HepG2 (cell line): ENCODE measurements around the gene ZCCHC10. TPM values are rescaled to one million over a fixed set of nuclear protein-coding genes. Genes with fewer than 3 reads are reported as not detected.

ENCODE experiments used
- HOXD1 ChIP-seq: sonication (generic); formaldehyde crosslinking; IDR thresholded peaks from 2 replicates; pipeline ENCODE4 v1.5.0; 2020; ENCODE audit warnings: missing genetic modification reagents
- KLF11 ChIP-seq: IDR thresholded peaks from 2 replicates; pipeline ENCODE4 v1.6.1; 2016; ENCODE audit warnings: missing compliant biosample characterization
- NR1H2 ChIP-seq: sonication (generic); formaldehyde crosslinking; IDR thresholded peaks from 2 replicates; pipeline ENCODE4 v1.8.1; 2022; ENCODE audit warnings: low read depth, missing genetic modification reagents, borderline replicate concordance
- TBL1XR1 ChIP-seq: fragments of 150-350 bp; IDR thresholded peaks from 2 replicates; pipeline ENCODE4 v1.6.1; 2014; ENCODE audit warnings: borderline replicate concordance, low read length; ENCODE audit not compliant: partially characterized antibody
- ZNF446 ChIP-seq: sonication (generic); formaldehyde crosslinking; IDR thresholded peaks from 2 replicates; pipeline ENCODE4 v1.5.0; 2020; ENCODE audit warnings: mild to moderate bottlenecking, missing genetic modification reagents
- ZNF496 ChIP-seq: sonication (generic); formaldehyde crosslinking; IDR thresholded peaks from 2 replicates; pipeline ENCODE4 v1.8.1; 2023; ENCODE audit warnings: mild to moderate bottlenecking, moderate library complexity, missing genetic modification reagents; ENCODE audit not compliant: insufficient replicate concordance
- ZNF709 ChIP-seq: sonication (generic); formaldehyde crosslinking; IDR thresholded peaks from 2 replicates; pipeline ENCODE4 v1.5.0; 2020; ENCODE audit warnings: mild to moderate bottlenecking, missing genetic modification reagents
- polyA plus RNA-seq, 8 experiments: library from polyadenylated mRNA; depleted of rRNA in 3 of 8; stranded (reverse) in 7 of 8; unstranded in 1 of 8; fragments of >200 nt; fragmentation: Illumina TruSeq in 4 of 8; extraction: Trizol in 4 of 8; gene quantifications; 2 replicates each; pipeline versions ENCODE4 v1.2.1 to v1.2.3, GENCODE V29; 2011 to 2016; ENCODE audit warnings: low read depth in 4 of 8, missing spikeins in 1 of 8, mixed read lengths in 1 of 8; ENCODE audit not compliant: insufficient read depth in 1 of 8
- total RNA-seq, 5 experiments: library from RNA; depleted of rRNA; stranded (reverse); fragments of >200 nt; fragmentation: Illumina TruSeq; extraction: Trizol; gene quantifications; 2 replicates each; pipeline ENCODE4 v1.2.3, GENCODE V29; 2016; ENCODE audit warnings: low read depth in 1 of 5
- TF ChIP-seq, protein P1 (sequence below), 2 experiments: sonication (generic) in 1 of 2; formaldehyde crosslinking in 1 of 2; IDR thresholded peaks; 2 replicates each; pipeline versions ENCODE4 v1.5.1 to v1.6.1; 2011 to 2020; ENCODE audit warnings: borderline replicate concordance in 1 of 2, low read depth in 1 of 2, low read length in 1 of 2, mild to moderate bottlenecking in 1 of 2, missing genetic modification reagents in 1 of 2, moderate library complexity in 1 of 2
- TF ChIP-seq, protein P2 (sequence below): sonication (generic); formaldehyde crosslinking; conservative IDR thresholded peaks from 2 replicates; pipeline ENCODE4 v1.8.0; 2022; ENCODE audit warnings: low read depth, missing genetic modification reagents
- TF ChIP-seq, protein P3 (sequence below): sonication (generic); formaldehyde crosslinking; IDR thresholded peaks from 2 replicates; pipeline ENCODE4 v1.5.0; 2020; ENCODE audit warnings: missing genetic modification reagents

The ZCCHC10 gene
- total and polyA plus RNA-seq, 2 of the 13 experiments (the other 11 are each of a cell fraction or from before 2014, with no cell fraction given), result 40.7 to 48.2 TPM

DNA sequence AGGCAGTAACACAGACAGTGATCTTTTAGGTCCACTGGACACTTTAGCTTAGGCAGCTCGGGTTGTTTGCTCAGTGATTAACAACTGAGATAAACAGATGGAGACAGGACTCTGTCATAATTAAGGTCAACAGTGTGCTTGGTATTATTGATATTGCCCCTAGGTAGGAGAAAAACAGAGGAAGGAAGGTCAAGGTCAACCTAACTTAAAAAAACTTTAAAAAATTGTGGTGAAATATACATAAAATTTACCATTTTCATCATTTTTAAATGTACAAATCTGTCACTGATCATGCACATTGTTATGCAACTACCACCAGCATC is 23.3 kb upstream of the ZCCHC10 start (continued):
- TF ChIP-seq, protein P1, sequence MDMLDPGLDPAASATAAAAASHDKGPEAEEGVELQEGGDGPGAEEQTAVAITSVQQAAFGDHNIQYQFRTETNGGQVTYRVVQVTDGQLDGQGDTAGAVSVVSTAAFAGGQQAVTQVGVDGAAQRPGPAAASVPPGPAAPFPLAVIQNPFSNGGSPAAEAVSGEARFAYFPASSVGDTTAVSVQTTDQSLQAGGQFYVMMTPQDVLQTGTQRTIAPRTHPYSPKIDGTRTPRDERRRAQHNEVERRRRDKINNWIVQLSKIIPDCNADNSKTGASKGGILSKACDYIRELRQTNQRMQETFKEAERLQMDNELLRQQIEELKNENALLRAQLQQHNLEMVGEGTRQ (IDR thresholded peaks at IDR 0.05; ENCODE audit: low read depth, low read length), result no peak
- TF ChIP-seq, protein P1 (CRISPR knock-in tag; IDR thresholded peaks at IDR 0.05; ENCODE audit: borderline replicate concordance), result no peak
- TF ChIP-seq ZNF446 (CRISPR knock-in tag) (no peak), KLF11 (CRISPR knock-in tag) (no peak), TBL1XR1 (peak; percentile 64), HOXD1 (CRISPR knock-in tag) (peak; percentile 78; the same call in 1 of the 2 replicates), ZNF709 (CRISPR knock-in tag) (no peak), NR1H2 (no peak), ZNF496 (CRISPR knock-in tag) (no peak)
- TF ChIP-seq, protein P2, sequence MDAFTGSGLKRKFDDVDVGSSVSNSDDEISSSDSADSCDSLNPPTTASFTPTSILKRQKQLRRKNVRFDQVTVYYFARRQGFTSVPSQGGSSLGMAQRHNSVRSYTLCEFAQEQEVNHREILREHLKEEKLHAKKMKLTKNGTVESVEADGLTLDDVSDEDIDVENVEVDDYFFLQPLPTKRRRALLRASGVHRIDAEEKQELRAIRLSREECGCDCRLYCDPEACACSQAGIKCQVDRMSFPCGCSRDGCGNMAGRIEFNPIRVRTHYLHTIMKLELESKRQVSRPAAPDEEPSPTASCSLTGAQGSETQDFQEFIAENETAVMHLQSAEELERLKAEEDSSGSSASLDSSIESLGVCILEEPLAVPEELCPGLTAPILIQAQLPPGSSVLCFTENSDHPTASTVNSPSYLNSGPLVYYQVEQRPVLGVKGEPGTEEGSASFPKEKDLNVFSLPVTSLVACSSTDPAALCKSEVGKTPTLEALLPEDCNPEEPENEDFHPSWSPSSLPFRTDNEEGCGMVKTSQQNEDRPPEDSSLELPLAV (CRISPR knock-in tag), result no peak
- TF ChIP-seq, protein P3, sequence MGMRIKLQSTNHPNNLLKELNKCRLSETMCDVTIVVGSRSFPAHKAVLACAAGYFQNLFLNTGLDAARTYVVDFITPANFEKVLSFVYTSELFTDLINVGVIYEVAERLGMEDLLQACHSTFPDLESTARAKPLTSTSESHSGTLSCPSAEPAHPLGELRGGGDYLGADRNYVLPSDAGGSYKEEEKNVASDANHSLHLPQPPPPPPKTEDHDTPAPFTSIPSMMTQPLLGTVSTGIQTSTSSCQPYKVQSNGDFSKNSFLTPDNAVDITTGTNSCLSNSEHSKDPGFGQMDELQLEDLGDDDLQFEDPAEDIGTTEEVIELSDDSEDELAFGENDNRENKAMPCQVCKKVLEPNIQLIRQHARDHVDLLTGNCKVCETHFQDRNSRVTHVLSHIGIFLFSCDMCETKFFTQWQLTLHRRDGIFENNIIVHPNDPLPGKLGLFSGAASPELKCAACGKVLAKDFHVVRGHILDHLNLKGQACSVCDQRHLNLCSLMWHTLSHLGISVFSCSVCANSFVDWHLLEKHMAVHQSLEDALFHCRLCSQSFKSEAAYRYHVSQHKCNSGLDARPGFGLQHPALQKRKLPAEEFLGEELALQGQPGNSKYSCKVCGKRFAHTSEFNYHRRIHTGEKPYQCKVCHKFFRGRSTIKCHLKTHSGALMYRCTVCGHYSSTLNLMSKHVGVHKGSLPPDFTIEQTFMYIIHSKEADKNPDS, result no peak
- TF ChIP-seq, all 625 proteins: peak for 138
